Stimulated activated CD8-positive, alpha-beta memory T cell treated with anti-CD3 and anti-CD28 coated beads, Interleukin-7, amount 100 ng/mL, for 24 hours (primary cell): ENCODE measurements around the gene JOSD2.
A peak's percentile ranks its signal among the peaks of the same experiment; 100 is the strongest.
"Not testable (repeated sequence)": the region's sequence is repeated elsewhere in the genome, so short reads cannot be mapped to it uniquely, and the experiment has no call there.

Experiments used
- DNase-seq: peaks from one replicate; pipeline ENCODE4 v3.0.0-alpha.2; 2020; ENCODE audit warnings: low read depth

JOSD2 gene

DNA sequence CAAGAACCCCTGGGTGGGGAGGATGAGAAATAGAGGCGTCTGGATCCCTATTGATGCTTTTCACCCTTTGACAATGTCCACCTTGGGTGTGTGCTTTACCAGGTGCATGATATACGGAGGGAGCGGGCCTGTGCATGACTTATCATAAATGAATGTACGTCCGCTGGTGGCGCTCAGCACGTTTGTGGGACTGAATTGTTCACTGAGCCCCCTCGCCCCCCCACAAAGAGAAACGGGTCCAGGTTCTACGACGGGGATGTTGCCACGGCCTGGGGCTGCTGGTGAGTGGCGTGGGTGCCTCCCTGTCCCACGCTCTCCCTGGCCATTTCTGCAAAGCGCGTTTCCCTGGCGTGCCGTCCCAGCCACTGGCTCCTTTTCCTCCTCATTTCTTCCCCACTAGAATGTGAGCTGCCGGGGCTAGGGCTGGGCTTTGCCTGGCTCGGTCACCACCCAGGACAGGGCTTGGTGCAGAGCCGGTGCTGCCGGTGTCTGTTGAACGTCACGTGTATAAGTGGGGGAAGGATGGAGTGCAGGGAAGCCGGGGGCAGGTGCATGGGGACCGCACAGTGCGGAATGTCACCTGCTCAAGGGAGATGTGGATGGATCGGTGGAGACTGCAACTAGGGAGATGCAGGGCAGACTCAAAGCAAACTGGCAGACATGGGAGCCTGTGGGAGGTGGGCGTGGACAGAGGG, 35.7 kb upstream of the JOSD2 start:
- no peak for DNase-seq

DNA sequence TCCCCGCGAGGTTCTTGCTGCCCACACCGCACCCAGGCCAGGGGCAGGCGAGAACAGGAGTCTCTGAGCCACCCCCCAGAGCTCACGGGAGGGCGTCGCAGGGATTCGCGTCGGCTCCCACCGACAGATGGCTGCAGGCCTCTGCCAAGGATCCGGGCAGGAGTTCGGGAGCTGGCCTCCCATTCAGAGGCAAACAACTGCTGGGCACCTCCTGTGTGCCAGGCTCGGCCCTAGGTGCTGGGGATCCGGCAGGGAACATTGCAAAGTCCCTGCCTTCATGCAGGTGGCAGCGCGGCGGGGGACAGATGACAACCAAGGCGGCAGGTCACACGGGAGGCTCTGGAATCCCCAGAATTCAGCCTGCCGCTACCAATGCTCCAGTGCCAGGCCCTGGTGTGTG, 32.0 kb upstream of the JOSD2 start:
- DNase-seq, result no peak

DNA sequence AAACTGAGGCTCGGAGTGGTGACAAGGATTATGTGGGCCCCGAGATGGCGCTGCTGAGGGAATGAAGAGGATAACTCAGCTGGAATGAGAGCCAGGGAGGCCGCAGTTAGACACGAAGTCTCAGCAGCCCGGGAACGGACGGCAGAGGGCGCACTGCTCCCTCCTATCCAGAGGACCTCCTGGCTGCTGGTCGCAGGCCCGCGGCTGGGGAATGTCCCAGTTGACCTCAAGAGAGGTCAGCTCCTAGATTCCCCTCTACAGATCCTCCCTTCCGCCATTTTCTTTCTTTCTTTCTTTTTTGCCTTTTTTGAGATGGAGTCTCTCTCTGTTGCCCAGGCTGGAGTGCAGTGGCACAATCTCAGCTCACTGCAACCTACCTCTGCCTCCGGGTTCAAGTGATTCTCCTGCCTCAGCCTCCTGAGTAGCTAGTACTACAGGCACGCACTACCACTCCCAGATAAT, 26.8 kb upstream of the JOSD2 start:
- DNase-seq, result peak; percentile 53

DNA sequence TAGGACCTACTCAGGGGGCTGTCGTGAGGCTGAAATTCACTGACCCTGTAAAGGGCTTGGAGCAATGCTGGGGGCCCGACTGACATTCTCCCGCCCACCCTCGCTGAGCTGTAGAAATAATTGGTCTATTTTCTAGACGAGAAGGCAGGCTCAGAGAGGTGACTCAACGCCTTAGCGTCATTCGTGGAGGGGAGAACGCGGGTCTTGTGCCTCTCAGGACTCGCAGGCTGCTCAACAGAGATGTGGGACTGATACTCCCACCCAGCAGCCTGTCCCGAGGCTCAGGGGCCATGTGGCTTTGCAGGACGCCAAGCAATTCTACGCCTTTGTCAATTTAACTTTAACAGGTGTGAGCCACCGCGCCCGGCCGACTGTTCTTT, 26.3 kb upstream of the JOSD2 start:
- DNase-seq, result no peak

DNA sequence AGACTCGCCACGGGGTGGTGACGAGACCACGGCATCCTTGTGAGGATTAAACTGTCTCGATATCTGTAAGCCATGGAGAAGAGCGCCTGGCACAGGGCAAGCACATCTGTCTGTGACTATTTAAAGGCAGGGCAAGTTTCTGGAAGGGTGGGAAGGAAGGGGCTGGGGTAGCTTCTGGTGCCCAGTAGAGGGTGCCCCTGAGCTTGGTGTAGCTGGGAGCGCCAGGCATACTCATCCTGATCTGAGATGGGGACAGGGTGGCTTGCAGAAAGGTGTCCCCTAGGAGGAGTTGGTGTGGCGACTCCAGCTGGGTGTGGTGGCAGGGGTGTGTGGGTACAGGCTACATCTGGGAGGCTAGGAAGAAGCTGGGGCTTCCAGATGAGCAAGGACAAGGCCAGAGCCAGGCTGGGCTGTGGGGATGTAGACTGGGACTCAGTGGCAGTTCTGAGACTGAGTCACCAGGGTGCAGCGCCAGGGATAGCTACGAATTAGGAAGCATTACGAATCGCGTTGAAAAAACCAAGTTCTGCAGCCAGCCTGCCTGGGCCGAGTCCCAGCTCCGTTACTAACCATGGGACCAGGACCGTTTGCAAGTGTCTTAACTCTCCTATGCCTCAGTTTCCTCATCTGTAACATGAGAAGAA, 25.8 kb upstream of the JOSD2 start:
- DNase-seq, result no peak

DNA sequence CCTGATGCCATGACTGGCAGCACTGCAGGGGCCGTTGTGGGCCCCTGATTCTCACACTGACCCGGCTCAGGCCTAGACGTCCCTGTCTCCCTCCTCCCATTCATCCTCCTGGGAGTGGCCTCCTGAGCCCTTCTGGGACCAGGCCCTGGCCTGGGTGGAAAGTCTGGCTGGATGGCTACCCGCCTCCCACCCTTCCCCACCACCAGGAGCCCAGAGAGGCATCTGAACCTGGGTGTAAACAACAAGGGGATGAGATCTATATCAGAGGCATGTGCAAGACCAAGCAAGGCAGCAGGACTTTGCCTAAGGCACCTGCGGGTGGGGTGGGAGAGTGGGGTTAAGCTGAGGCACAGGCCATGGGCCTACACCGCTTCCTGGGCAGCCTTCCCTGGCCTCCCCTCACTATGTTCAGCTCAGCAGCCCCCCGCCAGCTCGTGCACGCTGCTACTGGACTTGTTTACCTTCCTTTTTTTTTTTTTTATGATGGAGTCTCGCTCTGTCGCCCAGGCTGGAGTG, 24.7 kb upstream of the JOSD2 start:
- no peak for DNase-seq

DNA sequence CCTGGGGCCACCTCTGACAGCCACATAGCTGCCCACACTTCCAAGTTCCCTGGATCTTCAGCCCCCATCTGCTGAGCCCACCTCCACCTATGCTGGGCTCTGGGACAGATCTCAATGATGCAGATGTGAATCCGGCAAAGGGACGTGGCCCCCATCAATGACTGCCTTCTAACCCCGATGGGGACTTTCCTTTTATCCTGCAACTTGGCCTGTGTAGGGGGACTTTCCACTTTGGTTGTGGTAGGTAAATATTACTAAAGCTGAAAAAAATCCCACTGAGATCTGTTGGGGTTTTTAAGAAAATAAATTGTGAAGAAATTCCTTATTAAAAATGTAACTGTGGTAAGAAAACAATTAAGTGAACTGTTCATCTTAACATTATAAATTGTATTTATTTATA, 23.5 kb upstream of the JOSD2 start:
- no peak for DNase-seq

DNA sequence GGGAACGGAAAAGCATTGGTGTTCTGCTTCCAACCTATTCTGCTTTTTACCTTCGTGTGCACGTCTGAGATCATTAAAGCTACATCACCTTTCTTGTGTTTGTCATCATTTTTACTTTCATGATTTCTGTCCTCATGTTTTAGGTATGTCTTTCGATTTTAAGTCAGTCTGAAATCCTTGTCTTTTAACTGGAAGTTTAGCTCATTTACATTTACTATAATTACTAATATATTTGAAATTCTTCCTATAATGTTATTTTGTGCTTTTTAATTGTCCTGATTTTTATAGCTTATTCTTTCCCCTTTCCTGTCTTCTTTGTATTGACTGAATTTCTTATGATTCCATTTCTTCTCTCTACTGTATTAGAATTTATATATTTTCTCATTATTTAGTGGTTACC, 22.0 kb upstream of the JOSD2 start:
- no peak for DNase-seq

DNA sequence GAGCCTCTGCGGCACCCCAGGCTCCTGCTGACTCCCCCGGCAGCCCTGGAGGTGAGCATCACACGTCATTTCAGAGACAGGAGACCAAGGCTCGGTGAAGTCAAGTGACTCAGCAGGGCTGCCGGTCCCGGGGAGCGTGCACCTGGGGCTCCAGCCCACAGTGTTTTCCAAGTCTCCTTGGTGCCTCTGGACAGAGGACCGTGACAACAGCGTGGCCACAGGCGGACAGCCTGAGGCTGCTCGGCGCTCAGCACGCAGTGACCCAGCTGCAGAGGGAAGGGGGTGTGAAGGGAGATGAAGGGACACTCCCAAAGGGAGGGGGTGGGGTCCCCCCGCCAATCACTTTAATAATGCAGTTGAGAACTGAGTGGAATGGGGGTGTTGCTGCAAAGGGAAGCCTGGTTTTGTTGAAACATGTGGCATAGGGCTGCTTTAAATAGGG, 20.2 kb upstream of the JOSD2 start:
- DNase-seq, result no peak

DNA sequence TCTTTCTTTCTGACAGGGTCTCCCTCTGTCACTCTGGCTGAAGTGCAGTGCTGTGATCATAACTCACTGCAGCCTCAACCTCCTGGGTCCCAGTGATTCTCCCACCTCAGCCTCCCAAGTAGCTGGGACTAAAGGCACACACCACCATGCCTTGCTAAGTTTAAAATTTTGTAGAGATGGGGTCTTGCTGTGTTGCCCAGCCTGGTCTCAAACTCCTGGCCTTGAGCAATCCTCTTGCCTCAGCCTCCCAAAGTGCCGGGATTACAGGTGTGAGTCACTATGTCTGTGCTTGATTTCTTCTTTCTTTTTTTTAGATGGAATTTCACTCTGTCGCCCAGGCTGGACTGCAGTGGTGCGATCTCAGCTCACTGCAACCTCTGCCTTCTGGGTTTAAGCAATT, 17.1 kb upstream of the JOSD2 start:
- DNase-seq, result not testable (repeated sequence)

DNA sequence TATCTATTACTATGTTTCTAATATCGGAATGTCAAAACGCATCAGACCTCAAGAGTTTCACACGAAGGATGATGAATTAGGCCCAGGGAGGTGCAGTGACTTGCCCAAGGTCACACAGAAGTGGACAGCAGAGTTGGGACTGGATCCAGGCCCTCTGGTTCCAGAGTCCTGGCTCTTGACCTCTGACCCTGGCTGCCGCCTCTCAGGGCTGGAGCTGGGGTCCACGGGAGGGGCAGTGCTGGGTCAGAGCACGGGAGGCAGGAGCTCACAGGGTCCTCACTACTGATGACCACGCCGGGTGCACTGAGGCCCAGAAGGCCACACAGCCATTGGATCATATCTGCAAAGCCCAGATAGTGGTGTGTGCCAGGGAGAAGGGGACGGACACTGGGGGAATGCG, 11.9 kb upstream of the JOSD2 start:
- no peak for DNase-seq

DNA sequence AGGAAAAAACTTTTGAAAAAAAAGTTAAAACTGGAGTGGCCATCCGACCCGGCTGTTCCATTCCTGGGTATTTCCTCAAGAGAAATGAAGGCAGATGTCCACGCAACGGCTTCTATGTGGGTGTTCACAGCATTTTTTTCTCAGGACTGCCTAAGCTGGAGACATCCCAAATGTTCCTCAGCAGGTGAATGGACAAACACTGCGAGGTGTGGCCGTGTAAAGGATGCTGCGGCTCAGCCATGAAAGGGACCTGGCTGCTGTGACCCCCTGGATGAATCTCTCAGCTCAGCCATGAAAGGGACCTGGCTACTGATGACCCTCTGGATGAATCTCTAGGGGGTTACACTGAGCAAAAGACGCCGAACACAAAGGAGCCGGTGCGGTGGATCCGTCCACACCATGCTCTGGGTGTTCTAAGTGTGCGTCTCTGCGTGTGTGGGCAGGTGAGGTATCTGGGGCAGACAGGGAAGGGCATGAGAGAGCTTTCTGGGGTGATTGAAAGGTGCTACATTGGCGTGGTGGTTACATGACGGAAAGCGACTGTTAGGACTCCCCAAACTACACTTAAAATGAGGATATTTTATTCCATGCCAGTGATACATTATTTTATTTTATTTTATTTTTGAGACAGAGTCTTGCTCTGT, 10.0 kb upstream of the JOSD2 start:
- no peak for DNase-seq

DNA sequence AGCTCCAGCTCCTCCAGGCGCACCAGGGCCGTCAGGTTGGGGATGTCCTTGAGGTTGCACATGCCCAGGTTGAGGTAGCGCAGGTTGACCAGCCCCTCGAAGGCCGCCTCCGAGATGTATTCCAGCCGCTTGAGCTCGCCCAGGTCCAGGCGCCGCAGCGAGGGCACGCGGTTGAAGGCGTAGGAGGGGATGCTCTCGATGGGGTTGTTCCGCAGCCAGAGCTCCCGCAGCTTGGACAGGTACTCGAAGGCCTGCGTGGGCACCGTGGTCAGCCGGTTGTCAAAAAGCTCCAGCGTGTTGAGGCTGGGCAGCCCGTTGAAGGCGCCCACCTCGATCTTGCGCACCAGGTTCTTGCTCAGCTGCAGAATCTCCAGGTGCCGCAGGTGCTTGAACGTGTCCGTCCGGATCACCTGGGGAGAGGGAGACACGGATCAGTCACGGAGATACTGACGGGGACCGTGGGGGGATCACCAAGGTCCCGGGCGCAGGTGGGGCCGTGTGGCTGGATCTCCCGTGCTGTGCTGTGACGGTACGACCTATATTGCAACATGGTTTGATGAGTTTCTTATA, 8.1 kb upstream of the JOSD2 start:
- no peak for DNase-seq

DNA sequence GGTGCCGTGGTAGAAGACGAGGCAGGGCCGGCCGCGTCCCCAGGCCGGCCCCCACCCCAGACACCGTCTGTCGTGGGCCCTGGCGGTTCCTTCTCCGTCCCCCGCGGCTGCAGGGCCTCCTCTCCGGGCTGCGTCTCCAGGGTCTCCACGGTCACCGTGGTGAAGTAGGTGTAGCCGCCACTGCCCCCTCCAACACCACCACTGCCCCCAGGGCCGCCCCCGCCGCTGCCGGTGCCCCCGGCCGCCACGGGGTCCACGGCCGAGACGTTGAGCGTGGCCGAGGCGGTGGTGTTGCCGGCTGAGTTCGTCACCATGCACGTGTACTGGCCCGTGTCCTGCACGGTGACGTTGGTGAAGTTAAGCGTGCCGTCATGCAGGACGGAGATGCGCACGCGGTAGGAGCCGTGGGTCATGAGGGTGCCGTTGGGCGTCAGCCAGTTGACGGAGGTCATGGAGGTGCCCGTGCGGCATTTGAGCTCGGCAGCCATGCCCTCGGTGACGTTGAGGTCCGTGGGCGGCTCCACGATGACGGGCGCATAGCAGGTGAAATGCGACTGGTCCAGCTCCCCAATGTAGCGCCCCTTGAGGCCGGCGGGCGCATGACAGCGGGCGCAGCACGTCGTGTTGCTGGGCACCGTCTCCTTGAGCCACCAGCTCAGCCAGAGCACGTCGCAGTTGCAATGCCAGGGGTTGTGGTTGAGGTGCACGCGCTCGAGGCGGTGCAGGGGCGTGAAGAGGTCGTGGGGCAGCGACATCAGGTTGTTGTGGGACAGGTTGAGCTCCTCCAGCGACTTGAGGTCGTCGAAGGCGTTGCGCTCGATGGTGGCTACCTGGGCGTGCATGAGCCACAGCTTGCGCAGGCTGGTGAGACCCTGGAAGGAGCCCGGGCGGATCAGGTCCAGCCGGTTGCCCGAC, 7.4 kb upstream of the JOSD2 start:
- no peak for DNase-seq

DNA sequence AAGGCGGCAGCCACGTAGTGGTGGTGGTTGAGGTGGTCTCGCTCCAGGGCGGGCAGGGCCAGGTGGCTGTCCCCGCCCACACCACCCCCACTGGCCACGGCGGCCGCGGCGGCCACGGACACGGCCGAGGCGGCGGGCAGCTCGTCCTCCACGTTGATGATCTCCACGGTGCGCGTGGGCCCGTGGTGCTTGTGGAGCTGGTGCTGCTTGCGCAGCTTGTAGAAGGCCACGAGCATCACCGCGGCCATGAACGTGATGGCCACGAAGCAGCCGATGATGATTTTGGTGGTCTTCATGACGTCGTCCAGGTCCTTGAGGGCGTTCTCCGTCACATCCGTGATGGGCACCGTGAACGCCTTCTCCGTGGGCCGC, 6.7 kb upstream of the JOSD2 start:
- no peak for DNase-seq

DNA sequence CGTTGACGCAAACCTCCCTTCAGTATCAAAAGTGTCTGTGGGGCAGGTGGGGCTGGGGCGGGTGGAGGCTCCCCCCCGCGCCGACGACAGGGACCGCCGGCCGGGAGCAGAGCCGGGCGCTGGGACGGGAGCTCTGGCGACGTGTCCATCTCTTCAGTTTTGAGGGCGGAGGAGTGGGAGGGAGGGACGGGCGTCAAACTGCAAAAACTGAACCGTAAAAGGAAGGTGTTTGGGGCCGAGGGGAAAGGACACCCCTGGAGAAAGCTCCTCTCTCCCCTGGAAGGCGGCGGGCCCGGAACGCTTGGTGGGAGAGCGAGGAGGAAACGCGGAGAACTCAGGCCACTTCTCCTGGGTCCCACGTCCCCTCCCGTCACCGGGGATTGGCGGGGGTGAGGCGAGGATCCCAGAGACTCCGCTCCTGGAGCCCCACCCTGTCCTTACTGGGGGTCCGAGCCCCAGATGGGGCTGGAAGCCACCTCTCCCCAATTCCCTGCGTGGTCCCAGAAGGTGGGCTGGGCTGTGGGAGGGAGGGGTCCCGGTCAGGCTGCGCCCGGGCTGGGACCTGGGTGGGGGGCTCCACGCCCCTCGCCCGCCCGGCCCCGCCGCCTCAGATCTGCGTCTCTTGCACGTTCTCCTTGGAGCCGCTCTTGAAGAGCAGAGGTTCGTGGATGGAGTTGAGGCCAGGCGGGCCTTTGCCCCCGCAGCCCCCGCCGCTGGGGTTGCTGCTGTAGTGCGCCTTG, 6.1 kb upstream of the JOSD2 start:
- DNase-seq, result no peak

DNA sequence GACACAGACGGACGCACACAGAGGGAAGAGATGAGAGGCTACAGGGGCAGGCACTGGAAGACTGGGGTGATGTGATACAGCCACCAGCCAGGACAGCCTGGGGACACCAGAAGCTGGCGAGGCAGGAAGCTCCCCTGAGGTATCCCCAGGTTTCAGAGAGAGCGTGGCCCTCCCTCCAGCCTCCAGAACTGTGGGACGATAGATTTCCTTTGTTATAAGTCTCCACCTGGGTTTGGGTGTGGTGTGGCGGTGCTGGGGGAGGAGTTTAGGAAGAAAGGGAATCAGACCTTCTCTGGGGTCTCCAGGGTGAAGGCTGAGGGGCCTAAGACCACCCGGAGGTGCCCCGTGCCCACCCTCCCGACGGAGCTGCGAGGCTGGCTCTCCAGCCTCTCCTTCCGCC, 5.5 kb upstream of the JOSD2 start:
- no peak for DNase-seq

DNA sequence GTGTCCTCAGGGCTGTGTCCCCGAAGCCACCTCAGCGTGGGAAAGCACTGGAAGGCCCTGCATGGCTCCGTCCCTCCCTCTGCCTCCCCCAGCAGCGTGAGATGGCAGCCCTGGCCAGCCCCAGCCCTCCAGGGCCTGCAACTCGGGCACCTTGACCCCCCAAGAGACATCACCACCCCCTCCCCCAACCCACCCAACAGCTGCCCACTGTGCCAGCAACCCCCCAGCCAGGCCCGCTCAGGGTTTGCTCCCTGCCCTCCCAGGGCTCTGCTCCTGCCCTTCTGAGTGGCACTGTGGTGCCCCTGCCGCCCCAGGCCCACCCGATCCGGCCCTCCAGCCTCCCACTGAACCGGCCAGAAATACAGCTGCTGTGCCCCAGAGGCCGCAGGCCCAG, 4.2 kb upstream of the JOSD2 start:
- DNase-seq, result no peak

DNA sequence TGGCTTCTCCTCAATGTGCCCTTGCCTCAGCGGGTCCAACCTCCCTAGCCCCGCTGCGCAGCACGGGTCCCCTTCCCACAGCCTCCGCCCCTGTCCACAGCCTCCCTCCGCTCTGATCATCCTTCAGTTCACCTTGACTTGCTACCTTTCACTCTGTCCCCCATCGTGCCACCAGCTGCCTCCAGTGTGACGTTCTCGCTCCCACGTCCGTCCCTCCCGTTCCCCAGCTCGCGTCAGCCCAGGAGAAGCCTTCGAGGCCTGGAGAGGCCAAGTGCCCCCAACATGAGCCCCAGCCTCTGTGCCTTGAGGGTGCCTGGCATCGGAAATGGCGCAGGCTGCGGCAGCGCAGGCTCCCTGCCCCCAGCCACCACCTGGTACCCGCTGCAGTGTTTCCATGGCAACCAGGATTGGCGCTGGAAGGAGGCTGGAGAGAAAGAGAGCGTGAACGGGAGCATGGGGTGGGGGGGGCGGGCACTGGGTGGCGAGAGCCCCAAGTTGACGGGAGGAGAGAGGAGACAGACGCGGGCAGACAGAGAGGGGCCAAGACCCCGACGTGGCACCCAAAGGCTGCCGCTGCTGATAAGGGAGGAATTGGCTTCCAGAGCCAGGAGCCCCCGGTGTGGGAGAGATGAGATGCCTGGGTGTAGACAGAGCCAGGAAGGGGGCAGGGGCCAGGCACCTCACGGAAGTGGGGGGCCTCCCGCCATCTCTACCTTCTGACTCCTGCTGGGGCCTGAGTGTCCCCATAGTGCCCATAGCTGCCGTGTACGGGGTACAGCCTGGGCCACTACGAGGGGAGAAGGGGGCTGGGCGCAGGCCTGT, 3.6 kb upstream of the JOSD2 start:
- DNase-seq, result no peak

DNA sequence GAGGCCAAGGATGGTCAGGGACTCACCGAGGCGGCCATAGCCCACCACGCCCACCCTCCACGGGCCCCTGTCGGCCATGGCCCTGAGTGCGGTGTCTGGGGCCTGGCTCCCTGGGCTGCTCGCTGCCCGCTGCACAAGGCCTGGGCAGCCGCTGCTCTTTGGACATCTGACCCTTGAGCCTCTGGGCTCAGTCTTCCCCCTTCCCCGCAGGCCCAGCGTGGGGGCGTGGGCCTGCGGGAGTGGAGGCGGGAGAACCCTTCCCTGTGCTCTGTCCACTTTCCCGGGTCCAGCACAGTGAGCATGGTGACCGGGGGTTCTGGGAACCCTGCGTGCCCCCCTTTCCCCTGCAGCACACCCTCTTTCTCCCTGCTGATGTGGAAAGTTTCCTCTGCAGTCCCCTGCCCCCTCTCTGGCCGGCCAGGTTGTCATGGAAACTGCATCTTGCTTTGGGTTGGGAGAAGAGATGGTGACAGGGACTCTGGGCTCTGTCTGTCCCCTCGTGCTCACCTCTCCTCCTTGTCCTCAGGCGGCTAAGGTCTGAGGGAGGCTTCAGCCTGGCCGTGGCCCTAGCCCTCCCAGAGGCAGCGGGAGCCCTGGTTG, 2.9 kb upstream of the JOSD2 start, which contains the start of gene ASPDH:
ASPDH (minus strand) TSS at position 168 of the 600 bp plus-strand sequence; CDS start at position 78, 90 bp downstream.
- no peak for DNase-seq
